ENCODE measurements around the gene ASGR2.

- TF ChIP-seq POLR2A (IDR thresholded peaks at IDR 0.05) (no peak), CTCF (IDR thresholded peaks at IDR 0.05) (no peak)
Measured at GRCh38 chr17:7123844-7124243, 9.2 kb upstream of the ASGR2 start.

All from adrenal gland (tissue), 5 donors.